A673 (cell line): ENCODE data around the gene MIGA2.

Experiments used
- CTCF ChIP-seq: fragments of 300-800, 200-600 bp; sonication (generic); conservative IDR thresholded peaks from 2 replicates; pipeline ENCODE4 v1.5.1; 2017; ENCODE audit warnings: low read depth, mild to moderate bottlenecking, antibody characterized with exemption, low read length, moderate library complexity, mixed read lengths
- EZH2 ChIP-seq: fragments of 200-600 bp; sonication (generic); IDR thresholded peaks from 2 replicates; pipeline ENCODE4 v1.6.1; 2017; ENCODE audit warnings: borderline replicate concordance, low read depth, mild to moderate bottlenecking, mixed read lengths, antibody characterized with exemption, low read length; ENCODE audit not compliant: poor library complexity, severe bottlenecking

GRCh38 chr9:128999581-129000206 lies 36.7 kb upstream of the MIGA2 start:
- TF ChIP-seq CTCF (no peak), EZH2 (no peak)
